OCI-LY7 (cell line): Measurements from ENCODE around the gene MYLK. TPM values are rescaled to one million over a fixed set of nuclear protein-coding genes. Genes with fewer than 3 reads are reported as not detected.

Experiments used
- BruUV-seq: library from RNA; stranded (reverse); fragments of 400-500 nt; replicated peaks from 2 replicates; lab custom pipeline; 2021; lab: Mats Ljungman, UMichigan
- CTCF ChIA-PET: fragments of 300-600 bp; sonication (Branson Sonifier 250); formaldehyde crosslinking; loops from one replicate; lab custom pipeline; 2022; ENCODE audit warnings: antibody characterized with exemption; ENCODE audit not compliant: unreplicated experiment; lab: Charles Lee
- POLR2A ChIA-PET: fragments of 300-600 bp; sonication (Branson Sonifier 250); formaldehyde crosslinking; loops from one replicate; lab custom pipeline; 2022; ENCODE audit warnings: antibody characterized with exemption; lab: Charles Lee
- DNase-seq: peaks from one replicate; pipeline ENCODE4 v3.0.0-alpha.2; 2015; ENCODE audit warnings: low spot score
- H2AFZ ChIP-seq: fragments of 200-600 bp; sonication (generic), shearing (Covaris generic); 2 replicates; pipeline ENCODE4 v1.6.1; 2014; ENCODE audit warnings: mild to moderate bottlenecking, antibody characterized with exemption, low read length, moderate library complexity
- H3K27ac ChIP-seq: fragments of 200-600 bp; sonication (generic); 2 replicates; pipeline ENCODE4 v1.5.1; 2014; ENCODE audit warnings: mixed run types, low read depth, mild to moderate bottlenecking, moderate library complexity, low read length, inconsistent platforms; ENCODE audit not compliant: poor library complexity, severe bottlenecking
- H3K36me3 ChIP-seq: fragments of 200-600 bp; sonication (generic); 2 replicates; pipeline ENCODE4 v1.6.1; 2014; ENCODE audit warnings: mild to moderate bottlenecking, antibody characterized with exemption, low read length, moderate library complexity, mixed read lengths; ENCODE audit not compliant: insufficient read depth
- H3K4me1 ChIP-seq: fragments of 200-600 bp; sonication (generic); 2 replicates; pipeline ENCODE4 v1.5.1; 2014; ENCODE audit warnings: mild to moderate bottlenecking, low read length; ENCODE audit not compliant: insufficient read depth, poor library complexity, severe bottlenecking
- H3K4me2 ChIP-seq: fragments of 200-600 bp; sonication (generic); 2 replicates; pipeline ENCODE4 v1.6.1; 2014; ENCODE audit warnings: mild to moderate bottlenecking, low read length
- H3K4me3 ChIP-seq: fragments of 200-600 bp; sonication (generic); 2 replicates; pipeline ENCODE4 v1.5.1; 2014; ENCODE audit warnings: mild to moderate bottlenecking, low read depth, low read length; ENCODE audit not compliant: poor library complexity, severe bottlenecking
- H3K79me2 ChIP-seq: fragments of 200-600 bp; sonication (generic); 2 replicates; pipeline ENCODE4 v1.6.1; 2016; ENCODE audit warnings: low read depth, mild to moderate bottlenecking, low read length, moderate library complexity, mixed read lengths; ENCODE audit not compliant: insufficient read depth
- H3K9me2 ChIP-seq: fragments of 200-600 bp; sonication (generic); 2 replicates; pipeline ENCODE4 v1.6.1; 2016; ENCODE audit warnings: mild to moderate bottlenecking, low read length, mixed read lengths; ENCODE audit not compliant: insufficient read depth
- H3K9me3 ChIP-seq: fragments of 200-600 bp; sonication (generic); 2 replicates; pipeline ENCODE4 v1.6.1; 2014; ENCODE audit warnings: mild to moderate bottlenecking, mixed run types, low read length, mixed read lengths
- H4K20me1 ChIP-seq: fragments of 200-600 bp; sonication (generic); 2 replicates; pipeline ENCODE4 v1.6.1; 2014; ENCODE audit warnings: mild to moderate bottlenecking, antibody characterized with exemption, low read length, moderate library complexity, mixed read lengths; ENCODE audit not compliant: insufficient read depth
- CTCF ChIP-seq: fragments of 200-600 bp; sonication (generic); conservative IDR thresholded peaks from 2 replicates; pipeline ENCODE4 v1.5.1; 2014; ENCODE audit warnings: mild to moderate bottlenecking, antibody characterized with exemption, low read length, moderate library complexity, mixed read lengths
- EZH2phosphoT487 ChIP-seq: fragments of 200-600 bp; sonication (generic); IDR thresholded peaks from 2 replicates; pipeline ENCODE4 v1.6.1; 2018; ENCODE audit warnings: low read depth, borderline replicate concordance, mild to moderate bottlenecking, mixed run types, antibody characterized with exemption, low read length, moderate library complexity, mixed read lengths
- intact Hi-C: fragments of 100-400 bp; cut with micrococcal nuclease; formaldehyde crosslinking; loops from one replicate; pipeline ENCODE4 v1.10.0; 2022; ENCODE audit not compliant: unreplicated experiment
- total RNA-seq, 2 experiments: library from RNA; depleted of rRNA in 1 of 2; stranded (reverse); fragments of >200 nt in 1 of 2; shearing (Covaris generic) in 1 of 2; gene quantifications; 2 replicates each; pipeline ENCODE4 v1.2.3, GENCODE V29; 2014 to 2022

MYLK gene
- total RNA-seq, 2 experiments from 2014 or later: not detected

GRCh38 chr3:123791073-123791370 lies 93.1 kb downstream of the MYLK start:
- no peak for TF ChIP-seq EZH2phosphoT487
- TF ChIP-seq CTCF: no peak
- Histone ChIP-seq H3K27ac (no peak overlapping the region), H4K20me1 (no peaks in the 10 kb centered on the region), H3K4me3 (no peak overlapping the region), H3K9me3 (no peaks in the 10 kb centered on the region), H3K79me2 (no peaks in the 10 kb centered on the region), H3K4me2 (no peak overlapping the region), H3K4me1 (no peaks in the 10 kb centered on the region), H3K36me3 (no peaks in the 10 kb centered on the region), H3K9me2 (no peaks in the 10 kb centered on the region), H2AFZ (no peak overlapping the region)
- CTCF ChIA-PET: no interaction called here
- intact Hi-C loops: no loop called here
- POLR2A ChIA-PET: interaction anchor here (0.7 to 1.1 kb wide), 3 partner anchors 16 to 398 kb away, joined by 3 to 4 read pairs (median 3); no protein-coding TSS in a partner anchor
- no TSS peak for BruUV-seq
- no peak for DNase-seq

GRCh38 chr3:123790254-123791072 lies 93.7 kb downstream of the MYLK start:
- TF ChIP-seq EZH2phosphoT487 (no peak), CTCF (no peak)
- no peaks in the 10 kb centered on the region for H3K4me1 ChIP-seq
- no peak for DNase-seq
- no peaks in the 10 kb centered on the region for H3K36me3 ChIP-seq
- BruUV-seq: no TSS peak
- ChIA-PET CTCF (no interaction called here), POLR2A (interaction anchor here (0.7 to 1.1 kb wide), 3 partner anchors 17 to 398 kb away, joined by 3 to 4 read pairs (median 3); no protein-coding TSS in a partner anchor)
- H4K20me1 ChIP-seq: no peaks in the 10 kb centered on the region
- no peak overlapping the region for H3K27ac ChIP-seq
- H3K4me3 ChIP-seq: no peak overlapping the region
- H3K4me2 ChIP-seq: no peak overlapping the region
- H2AFZ ChIP-seq: no peak overlapping the region
- intact Hi-C loops: no loop called here
- no peaks in the 10 kb centered on the region for H3K9me3 ChIP-seq
- H3K79me2 ChIP-seq: no peaks in the 10 kb centered on the region
- no peaks in the 10 kb centered on the region for H3K9me2 ChIP-seq

GRCh38 chr3:123789760-123790159 lies 94.4 kb downstream of the MYLK start:
- no peaks in the 10 kb centered on the region for H3K36me3 ChIP-seq
- ChIA-PET POLR2A (no interaction called here), CTCF (no interaction called here)
- H3K4me2 ChIP-seq: no peak overlapping the region
- H3K79me2 ChIP-seq: no peaks in the 10 kb centered on the region
- no peak overlapping the region for H3K27ac ChIP-seq
- no peaks in the 10 kb centered on the region for H4K20me1 ChIP-seq
- no peaks in the 10 kb centered on the region for H3K4me1 ChIP-seq
- intact Hi-C loops: no loop called here
- H3K9me2 ChIP-seq: no peaks in the 10 kb centered on the region
- H3K4me3 ChIP-seq: no peak overlapping the region
- no TSS peak for BruUV-seq
- H2AFZ ChIP-seq: no peak overlapping the region
- DNase-seq: no peak
- H3K9me3 ChIP-seq: no peaks in the 10 kb centered on the region
- TF ChIP-seq CTCF (no peak), EZH2phosphoT487 (no peak)
